GM19328 (cell line): Measurements from ENCODE around the gene GJB5.

Experiments used
- ATAC-seq: cut with Tn5 transposase; IDR thresholded peaks from one replicate; pipeline ENCODE4 v1.9.1; 2021; ENCODE audit warnings: mild to moderate bottlenecking, moderate library complexity; ENCODE audit not compliant: unreplicated experiment

GJB5 gene

DNA sequence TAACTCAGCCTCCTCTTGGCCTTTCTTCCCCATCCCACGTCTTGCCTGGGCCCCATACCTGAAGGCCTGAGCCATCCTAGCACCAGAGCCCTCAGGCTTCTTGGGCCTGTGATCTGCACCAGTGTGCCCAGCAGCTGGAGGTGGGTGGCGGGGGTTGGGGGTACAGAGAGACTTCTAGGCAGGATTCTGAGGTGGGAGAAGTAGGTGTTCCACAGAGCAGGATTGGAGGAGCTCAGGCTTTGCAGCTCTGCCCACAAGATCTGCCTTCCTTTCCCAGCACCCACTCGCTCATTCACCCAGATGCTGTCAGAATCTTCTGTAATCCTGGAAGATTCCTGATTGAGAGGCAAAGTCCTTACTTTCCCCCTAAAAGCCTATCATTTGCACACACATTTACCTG lies 10.0 kb upstream of the GJB5 start:
- ATAC-seq, result no peak

GRCh38 chr1:34745666-34746065 lies 9.2 kb upstream of the GJB5 start:
- ATAC-seq, result no peak

DNA sequence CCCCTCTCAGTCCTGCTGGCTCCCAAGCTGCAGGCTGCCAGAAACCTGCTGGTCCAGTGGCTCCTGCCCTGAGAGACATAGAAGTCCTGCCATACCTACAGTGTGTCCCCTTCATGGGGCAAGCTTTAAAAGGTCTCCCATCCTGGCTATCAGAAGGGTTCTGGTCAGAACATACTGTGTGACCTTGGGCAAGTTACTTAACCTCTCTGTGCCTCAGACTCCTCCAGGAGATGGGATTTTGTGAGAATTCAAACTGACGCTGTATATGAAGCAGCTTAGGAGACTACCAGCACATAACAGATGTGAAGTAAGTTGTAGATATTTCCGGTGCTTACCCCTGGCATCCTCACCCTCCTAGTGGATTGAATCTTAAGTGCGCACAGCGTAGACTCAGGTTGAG lies 8.7 kb upstream of the GJB5 start:
- no peak for ATAC-seq

GRCh38 chr1:34746785-34747637 lies 7.8 kb upstream of the GJB5 start:
- ATAC-seq, result no peak

DNA sequence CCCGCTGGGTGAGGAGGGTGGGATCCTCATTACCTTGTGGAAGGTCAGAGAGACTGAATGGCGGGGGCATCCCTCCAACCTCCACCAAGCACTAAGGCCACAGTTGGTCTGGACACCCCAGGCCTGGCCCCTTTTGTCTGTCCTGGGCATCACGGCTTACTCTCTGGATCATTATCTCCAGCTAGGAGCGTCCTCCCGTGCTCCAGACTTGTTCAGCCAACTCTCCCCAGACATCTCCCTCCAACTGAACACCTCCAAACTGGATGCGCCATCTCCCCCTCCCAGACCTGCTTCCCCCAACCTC lies 7.3 kb upstream of the GJB5 start:
- no peak for ATAC-seq

DNA sequence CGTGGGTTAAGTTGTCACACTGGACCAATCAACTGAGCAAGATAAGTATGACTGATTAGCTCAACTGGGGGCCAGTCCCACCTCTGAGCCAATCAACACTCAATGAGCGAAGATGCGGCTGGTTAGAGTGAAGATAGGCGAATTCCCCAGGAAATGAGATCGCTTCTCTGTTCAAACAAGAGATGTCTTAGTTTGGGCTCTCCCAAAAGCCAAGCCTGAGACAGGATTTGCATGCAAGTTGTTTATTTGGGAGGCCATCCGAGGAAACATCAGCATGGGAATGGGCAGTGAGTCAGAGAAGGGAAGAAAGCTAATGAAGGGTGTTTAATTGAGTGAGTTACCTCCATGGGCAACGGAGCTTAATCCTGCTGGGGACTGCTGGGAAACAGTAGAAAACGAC lies 4.9 kb upstream of the GJB5 start:
- ATAC-seq, result no peak

- ATAC-seq, result no peak
Observed at GRCh38 chr1:34750610-34751009, 4.2 kb upstream of the GJB5 start.

GRCh38 chr1:34753163-34753562 lies 1.7 kb upstream of the GJB5 start:
- ATAC-seq, result no peak

- no peak for ATAC-seq
Observed at GRCh38 chr1:34755961-34756360, 1.1 kb downstream of the GJB5 start.

DNA sequence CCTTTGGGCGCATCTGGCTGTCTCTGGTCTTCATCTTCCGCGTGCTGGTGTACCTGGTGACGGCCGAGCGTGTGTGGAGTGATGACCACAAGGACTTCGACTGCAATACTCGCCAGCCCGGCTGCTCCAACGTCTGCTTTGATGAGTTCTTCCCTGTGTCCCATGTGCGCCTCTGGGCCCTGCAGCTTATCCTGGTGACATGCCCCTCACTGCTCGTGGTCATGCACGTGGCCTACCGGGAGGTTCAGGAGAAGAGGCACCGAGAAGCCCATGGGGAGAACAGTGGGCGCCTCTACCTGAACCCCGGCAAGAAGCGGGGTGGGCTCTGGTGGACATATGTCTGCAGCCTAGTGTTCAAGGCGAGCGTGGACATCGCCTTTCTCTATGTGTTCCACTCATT lies 2.5 kb downstream of the GJB5 start:
- ATAC-seq, result no peak

GRCh38 chr1:34758751-34759150 lies 3.9 kb downstream of the GJB5 start:
- ATAC-seq, result no peak

GRCh38 chr1:34759503-34760357 lies 4.9 kb downstream of the GJB5 start, which contains the start of gene GJB4:
TSS of gene GJB4 (plus strand) at chr1:34759740. CDS start at chr1:34761255, 1,515 bp downstream.
- ATAC-seq, result no peak

DNA sequence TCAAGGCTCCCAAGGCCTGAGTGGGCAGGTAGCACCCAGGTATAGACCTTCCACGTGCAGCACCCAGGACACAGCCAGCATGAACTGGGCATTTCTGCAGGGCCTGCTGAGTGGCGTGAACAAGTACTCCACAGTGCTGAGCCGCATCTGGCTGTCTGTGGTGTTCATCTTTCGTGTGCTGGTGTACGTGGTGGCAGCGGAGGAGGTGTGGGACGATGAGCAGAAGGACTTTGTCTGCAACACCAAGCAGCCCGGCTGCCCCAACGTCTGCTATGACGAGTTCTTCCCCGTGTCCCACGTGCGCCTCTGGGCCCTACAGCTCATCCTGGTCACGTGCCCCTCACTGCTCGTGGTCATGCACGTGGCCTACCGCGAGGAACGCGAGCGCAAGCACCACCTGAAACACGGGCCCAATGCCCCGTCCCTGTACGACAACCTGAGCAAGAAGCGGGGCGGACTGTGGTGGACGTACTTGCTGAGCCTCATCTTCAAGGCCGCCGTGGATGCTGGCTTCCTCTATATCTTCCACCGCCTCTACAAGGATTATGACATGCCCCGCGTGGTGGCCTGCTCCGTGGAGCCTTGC lies 6.4 kb downstream of the GJB5 start:
- ATAC-seq, result no peak

GRCh38 chr1:34761776-34762307 lies 7.0 kb downstream of the GJB5 start:
- no peak for ATAC-seq

GRCh38 chr1:34762474-34763141 lies 7.8 kb downstream of the GJB5 start:
- ATAC-seq, result no peak

DNA sequence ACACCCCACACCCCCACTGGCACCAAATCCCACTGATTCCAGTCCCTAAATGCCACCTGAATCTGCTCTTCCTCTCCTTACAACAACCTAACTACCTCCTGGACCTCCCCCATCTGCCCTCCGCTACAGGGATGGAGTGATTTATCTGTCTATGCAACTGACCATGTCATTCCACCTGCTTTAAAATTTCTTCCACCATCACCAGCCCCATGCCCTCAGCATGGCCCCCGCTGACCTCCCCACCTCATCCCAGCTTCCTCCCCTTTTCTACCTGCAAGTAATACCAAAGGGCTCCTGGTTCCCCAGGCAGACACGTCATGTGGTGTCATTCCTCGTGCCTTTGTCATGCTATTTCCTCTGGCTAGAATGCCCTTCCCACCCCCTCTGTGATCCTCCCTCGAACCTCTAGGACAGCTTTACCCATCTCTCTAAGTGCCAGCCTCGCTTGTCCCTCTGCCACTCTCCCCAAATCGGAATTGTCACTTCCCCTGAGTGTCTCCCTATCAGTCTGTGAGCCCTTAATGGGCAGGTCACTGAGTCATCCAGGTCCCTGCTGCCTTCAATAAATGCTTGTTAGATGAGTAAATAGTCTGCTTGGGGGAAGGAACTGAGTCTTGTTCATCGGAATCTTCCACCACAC lies 8.4 kb downstream of the GJB5 start:
- no peak for ATAC-seq

DNA sequence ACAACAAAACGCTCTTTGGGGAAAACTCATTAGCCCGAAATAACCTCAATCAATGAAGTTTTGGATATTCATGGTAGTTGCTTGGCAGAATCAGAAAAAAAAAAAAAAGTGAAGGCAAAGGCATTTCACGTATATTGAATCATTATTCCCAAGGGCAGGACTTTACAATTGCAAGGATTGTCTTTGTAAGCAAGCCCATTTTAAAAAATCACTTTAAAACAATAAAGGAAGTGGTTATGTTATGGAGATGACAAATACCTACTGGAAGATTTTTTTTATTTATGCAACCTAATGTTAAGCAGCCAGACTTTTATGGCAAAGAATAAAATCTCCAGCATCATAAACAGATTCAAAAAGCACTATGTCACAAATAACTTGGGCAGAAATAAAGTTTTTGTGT lies 14.0 kb downstream of the GJB5 start:
- ATAC-seq, result no peak

DNA sequence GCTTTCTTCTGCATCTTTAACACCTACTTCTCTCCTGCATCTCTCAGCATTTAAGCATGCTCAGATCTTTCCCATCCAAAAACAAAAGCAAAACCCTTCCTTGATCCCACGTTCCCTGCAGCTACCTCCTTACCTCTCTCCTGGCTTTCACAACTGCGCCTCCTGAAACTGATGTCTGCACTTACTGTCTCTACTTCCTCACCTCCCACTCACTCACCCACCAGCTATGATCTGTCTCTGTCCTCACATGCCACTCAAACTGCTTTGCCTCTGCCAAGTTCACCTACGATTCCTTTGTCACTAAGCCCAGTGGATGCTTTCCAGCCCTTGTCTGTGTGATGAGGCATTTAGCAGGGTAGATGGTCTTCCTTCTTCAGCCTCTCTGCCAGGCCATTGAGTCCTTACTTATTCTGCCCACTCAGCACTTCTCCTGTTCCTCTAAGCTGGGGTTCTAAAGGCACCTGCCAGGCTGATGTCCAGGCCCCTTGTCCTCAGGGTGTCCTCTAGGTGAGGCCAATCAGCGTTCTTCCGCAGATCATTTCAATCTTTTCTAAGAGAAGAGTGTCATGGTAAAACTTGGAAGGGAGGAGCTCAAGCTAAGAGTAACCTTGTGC lies 16.2 kb downstream of the GJB5 start:
- ATAC-seq, result no peak

GRCh38 chr1:34771573-34772371 lies 16.9 kb downstream of the GJB5 start:
- ATAC-seq, result no peak
